GM19452 (cell line): ENCODE results near the gene PLEKHF1.
"Not testable (repeated sequence)": the region's sequence is repeated elsewhere in the genome, so short reads cannot be mapped to it uniquely, and the experiment has no call there.

Source experiments
- ATAC-seq: cut with Tn5 transposase; IDR thresholded peaks from one replicate; pipeline ENCODE4 v1.9.1; 2021; ENCODE audit not compliant: unreplicated experiment

Gene PLEKHF1

GRCh38 chr19:29697523-29698261, 32.4 kb downstream of the PLEKHF1 start:
- no peak for ATAC-seq

- no peak for ATAC-seq
These were observed 34.6 kb downstream of the PLEKHF1 start for GRCh38 chr19:29699861-29700260.

- ATAC-seq = no peak
These were observed 35.2 kb downstream of the PLEKHF1 start for GRCh38 chr19:29700498-29700897.

GRCh38 chr19:29702161-29702962, 37.1 kb downstream of the PLEKHF1 start:
- no peak for ATAC-seq

- ATAC-seq = no peak
These were observed 37.7 kb downstream of the PLEKHF1 start for GRCh38 chr19:29702963-29703320.

DNA sequence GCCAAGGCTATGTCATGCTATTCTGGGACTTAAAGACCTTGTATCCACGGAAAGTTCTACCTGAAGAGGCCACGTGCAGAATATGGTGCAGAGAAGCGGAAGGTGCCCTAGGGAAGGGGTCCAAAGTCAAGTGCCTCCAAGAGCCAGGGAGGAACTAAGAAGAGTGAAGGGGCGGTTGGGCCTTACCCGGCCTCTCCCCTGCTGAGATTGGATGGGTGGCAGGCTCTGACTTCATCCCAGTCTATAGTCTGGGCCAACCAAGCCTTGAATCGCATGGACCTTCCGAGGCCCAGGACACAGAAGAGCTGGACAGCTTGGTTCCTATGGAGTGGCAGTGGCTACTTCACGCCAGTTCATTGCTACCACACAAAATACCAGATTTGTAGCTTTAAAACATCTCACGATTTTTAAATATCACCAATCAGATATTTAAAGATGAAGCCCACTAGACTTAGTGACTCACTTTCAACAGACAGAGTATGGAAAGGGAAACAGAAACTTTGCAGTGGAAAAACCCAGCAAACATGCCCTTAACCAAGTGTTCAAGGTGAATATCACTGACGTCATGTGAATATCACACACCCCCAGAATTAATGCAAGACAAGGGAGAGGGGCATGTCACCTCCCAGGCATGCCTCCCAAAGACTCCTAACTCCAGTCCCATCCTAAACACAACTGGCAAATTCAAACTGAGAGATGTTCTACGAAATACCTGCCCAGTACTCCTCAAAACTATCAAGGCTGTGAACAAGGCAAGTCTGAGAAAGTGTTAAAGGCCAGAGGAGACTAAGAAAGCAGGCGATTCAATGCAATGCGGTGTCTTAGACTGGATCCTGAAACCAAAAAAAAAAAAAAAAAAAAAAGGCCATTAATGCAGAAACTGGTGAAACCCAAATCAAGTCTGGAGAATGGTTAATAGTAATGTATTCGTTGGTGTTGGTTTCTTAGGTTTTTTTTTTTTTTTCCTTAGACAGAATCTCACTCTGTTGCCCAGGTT, 39.6 kb downstream of the PLEKHF1 start:
- ATAC-seq = no peak

DNA sequence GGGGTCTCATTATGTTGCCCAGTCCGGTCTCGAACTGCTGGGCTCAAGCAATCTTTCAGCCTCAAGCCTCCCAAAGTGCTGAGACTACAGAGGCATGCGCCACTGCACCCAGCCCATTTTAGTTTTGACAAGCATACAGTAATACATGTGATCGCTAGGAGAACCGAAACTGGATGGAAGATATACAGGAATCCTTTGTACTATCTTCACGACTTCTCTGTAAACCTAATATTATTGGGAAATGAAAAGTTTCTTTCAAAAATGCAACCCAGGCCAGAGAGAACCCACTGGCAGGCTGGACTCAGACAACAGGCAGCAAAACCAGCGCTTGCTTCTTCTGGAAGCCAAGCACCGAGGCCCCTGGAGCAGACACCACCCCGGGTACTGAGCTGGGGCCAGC, 40.4 kb downstream of the PLEKHF1 start:
- ATAC-seq = no peak

GRCh38 chr19:29706635-29707034, 41.4 kb downstream of the PLEKHF1 start:
- no peak for ATAC-seq

GRCh38 chr19:29708554-29709439, 43.5 kb downstream of the PLEKHF1 start:
- no peak for ATAC-seq

- not testable (repeated sequence) for ATAC-seq
These were observed 44.2 kb downstream of the PLEKHF1 start for GRCh38 chr19:29709440-29709798.

- no peak for ATAC-seq
These were observed 46.4 kb downstream of the PLEKHF1 start for GRCh38 chr19:29711584-29712132.

GRCh38 chr19:29712744-29713516, 47.7 kb downstream of the PLEKHF1 start:
- no peak for ATAC-seq

- ATAC-seq = peak; percentile 37
These were observed 49.2 kb downstream of the PLEKHF1 start for GRCh38 chr19:29714371-29714952.

DNA sequence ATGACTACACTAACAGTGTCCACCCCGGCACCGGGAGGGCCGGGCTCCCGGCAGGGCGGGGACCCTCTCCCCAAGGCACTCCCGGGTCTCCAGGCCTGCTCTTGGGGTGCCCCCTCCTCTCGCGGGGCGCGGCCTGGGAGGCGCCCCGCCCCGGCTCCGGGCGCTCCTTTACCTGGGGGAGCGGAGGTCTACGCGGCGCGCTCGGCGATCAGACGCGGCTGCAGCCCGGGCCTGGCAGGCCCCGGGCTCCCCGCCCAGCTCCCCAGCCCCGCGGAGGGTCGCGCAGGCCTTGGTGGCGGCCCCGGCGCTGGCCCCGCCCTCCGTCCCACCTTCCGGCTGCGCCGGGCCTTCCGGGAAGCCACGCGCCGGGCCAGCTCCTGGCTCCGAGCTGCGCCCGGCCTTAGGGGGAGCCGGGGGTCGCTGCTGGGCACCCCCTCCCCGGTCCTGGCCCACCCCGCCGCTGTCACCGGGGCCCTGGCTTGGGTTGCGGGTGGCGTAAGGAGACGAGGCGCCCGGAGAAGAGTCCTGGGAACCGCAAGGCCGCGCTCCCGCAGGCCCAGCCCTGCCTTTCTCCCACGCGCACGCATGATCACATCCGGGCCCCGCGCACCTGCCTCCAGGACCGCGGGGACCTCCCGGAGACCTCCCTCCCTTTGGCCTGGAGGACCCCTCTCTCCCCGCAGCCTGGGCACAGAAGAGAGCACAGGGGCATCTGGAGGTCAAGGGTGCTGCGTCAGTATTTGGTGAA, 49.9 kb downstream of the PLEKHF1 start, which contains the start of gene C19orf12:
Gene C19orf12 (minus strand): TSS at position 309 of the 748 bp plus-strand sequence. CDS start 6,848 bp downstream, outside the sequence.
- peak; percentile 69 for ATAC-seq

DNA sequence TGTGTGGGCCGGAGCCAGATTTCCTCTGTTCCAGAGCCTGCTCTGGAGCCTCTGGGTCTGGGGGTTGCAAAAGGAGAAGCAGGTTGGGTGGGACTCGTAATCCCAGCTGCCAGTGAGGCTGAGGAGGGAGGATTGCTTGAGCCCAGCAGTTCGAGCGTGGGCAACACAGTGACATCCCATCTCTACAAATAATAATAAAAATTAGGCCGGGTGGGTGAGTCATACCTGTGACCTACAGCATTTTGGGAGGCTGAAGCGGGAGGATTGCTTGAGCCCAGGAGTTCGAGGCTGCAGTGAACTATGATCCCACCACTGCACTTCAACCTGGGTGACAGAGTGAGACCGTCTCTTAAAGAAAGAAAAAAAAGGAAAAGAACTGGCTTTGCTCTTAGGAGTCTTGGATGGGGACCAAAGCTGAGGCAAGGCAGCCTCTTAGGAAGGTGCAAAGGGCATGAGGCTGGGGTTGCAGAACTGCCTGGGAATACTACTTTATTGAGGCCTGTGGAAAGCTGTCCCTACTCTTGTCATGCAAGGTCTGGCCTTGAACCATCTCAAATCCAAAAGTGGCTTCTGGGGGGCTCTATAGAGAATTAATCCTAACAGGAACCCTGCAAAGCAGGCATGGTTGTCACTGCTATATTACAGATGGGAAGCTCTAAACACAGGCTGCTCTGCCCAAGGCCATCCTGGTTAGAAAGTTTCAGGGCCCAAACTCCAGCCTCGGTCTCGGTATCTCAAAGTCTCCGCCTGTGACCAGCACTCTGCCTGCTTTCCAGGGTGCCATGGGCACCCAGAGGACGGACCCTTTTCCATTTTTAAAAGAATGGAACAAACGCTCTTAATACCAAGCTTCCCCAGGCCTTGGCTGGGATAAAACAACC, 50.7 kb downstream of the PLEKHF1 start:
- peak; percentile 10 for ATAC-seq

DNA sequence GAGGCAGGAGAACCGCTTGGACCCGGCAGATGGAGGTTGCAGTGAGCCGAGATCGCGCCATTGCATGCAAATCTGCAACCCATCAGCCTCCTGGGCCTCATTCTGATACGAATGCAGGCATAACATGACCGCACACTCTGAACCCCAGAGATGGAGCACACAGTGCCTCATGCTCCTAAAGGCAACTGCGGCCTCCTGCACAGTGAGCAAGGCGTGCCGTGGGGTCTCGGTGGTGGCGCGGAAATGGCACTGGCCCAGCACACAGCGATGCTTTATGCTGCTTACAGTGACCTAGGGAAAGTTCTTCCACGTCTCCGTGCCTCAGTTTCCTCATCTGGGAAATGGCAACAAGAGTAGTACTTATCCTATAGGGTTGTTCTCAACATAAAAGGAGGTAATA, 51.8 kb downstream of the PLEKHF1 start:
- ATAC-seq = no peak

- ATAC-seq = no peak
These were observed 58.9 kb downstream of the PLEKHF1 start for GRCh38 chr19:29724102-29724641.
